ENCODE data around the gene TAF1D. TPM values are rescaled to one million over a fixed set of nuclear protein-coding genes. Genes with fewer than 3 reads are reported as not detected.

Gene TAF1D
- total and polyA plus RNA-seq, 10 of the 15 experiments (the other 5 are each of a cell fraction or from before 2014, with no cell fraction given) = 101 to 314 (median 199) TPM

DNA sequence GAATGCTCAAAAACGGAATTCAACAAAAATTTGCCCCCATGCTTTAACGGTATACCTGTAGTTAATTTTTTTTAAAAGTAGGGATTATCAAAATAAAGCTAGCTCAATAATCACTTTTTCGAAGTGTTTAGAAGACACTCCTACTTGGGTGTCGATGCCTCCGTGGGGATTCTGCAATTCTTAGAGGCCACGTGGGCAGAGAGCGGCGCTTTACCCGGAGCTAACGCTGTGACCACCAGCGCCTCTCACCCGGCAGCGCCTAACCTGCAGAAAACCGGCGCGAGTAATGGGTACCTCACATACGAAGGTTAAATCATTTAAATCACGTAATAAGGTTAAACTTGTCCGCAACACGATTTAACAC is 583 bp downstream of the TAF1D start (continued):
- no peak for TF ChIP-seq POLR2AphosphoS2 (IDR thresholded peaks at IDR 0.05; ENCODE audit: low read depth, low read length)
- TF ChIP-seq RAD21 (IDR thresholded peaks at IDR 0.05; ENCODE audit: insufficient read depth, low read depth, low read length) = no peak
- no peak for TF ChIP-seq RELA (IDR thresholded peaks at IDR 0.05; ENCODE audit: borderline replicate concordance, partially characterized antibody)
- TF ChIP-seq, protein P1, sequence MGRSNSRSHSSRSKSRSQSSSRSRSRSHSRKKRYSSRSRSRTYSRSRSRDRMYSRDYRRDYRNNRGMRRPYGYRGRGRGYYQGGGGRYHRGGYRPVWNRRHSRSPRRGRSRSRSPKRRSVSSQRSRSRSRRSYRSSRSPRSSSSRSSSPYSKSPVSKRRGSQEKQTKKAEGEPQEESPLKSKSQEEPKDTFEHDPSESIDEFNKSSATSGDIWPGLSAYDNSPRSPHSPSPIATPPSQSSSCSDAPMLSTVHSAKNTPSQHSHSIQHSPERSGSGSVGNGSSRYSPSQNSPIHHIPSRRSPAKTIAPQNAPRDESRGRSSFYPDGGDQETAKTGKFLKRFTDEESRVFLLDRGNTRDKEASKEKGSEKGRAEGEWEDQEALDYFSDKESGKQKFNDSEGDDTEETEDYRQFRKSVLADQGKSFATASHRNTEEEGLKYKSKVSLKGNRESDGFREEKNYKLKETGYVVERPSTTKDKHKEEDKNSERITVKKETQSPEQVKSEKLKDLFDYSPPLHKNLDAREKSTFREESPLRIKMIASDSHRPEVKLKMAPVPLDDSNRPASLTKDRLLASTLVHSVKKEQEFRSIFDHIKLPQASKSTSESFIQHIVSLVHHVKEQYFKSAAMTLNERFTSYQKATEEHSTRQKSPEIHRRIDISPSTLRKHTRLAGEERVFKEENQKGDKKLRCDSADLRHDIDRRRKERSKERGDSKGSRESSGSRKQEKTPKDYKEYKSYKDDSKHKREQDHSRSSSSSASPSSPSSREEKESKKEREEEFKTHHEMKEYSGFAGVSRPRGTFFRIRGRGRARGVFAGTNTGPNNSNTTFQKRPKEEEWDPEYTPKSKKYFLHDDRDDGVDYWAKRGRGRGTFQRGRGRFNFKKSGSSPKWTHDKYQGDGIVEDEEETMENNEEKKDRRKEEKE (IDR thresholded peaks at IDR 0.05) = no peak
- TF ChIP-seq DPF2 (IDR thresholded peaks at IDR 0.05) = no peak; the same call in 1 of the 2 replicates
- TF ChIP-seq, protein P2, sequence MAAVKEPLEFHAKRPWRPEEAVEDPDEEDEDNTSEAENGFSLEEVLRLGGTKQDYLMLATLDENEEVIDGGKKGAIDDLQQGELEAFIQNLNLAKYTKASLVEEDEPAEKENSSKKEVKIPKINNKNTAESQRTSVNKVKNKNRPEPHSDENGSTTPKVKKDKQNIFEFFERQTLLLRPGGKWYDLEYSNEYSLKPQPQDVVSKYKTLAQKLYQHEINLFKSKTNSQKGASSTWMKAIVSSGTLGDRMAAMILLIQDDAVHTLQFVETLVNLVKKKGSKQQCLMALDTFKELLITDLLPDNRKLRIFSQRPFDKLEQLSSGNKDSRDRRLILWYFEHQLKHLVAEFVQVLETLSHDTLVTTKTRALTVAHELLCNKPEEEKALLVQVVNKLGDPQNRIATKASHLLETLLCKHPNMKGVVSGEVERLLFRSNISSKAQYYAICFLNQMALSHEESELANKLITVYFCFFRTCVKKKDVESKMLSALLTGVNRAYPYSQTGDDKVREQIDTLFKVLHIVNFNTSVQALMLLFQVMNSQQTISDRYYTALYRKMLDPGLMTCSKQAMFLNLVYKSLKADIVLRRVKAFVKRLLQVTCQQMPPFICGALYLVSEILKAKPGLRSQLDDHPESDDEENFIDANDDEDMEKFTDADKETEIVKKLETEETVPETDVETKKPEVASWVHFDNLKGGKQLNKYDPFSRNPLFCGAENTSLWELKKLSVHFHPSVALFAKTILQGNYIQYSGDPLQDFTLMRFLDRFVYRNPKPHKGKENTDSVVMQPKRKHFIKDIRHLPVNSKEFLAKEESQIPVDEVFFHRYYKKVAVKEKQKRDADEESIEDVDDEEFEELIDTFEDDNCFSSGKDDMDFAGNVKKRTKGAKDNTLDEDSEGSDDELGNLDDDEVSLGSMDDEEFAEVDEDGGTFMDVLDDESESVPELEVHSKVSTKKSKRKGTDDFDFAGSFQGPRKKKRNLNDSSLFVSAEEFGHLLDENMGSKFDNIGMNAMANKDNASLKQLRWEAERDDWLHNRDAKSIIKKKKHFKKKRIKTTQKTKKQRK (IDR thresholded peaks at IDR 0.05; ENCODE audit: low read depth, low read length) = no peak
- 0 out of 2 replicates have a peak, but pooled peaks have one; percentile 60 for TF ChIP-seq FOXM1 (IDR thresholded peaks at IDR 0.05; ENCODE audit: low read depth, low read length)
- peak; percentile 83 for TF ChIP-seq RAD51 (IDR thresholded peaks at IDR 0.05)
- TF ChIP-seq JUND (IDR thresholded peaks at IDR 0.05; ENCODE audit: low read depth, low read length) = no peak
- no peak for TF ChIP-seq SMAD1 (IDR thresholded peaks at IDR 0.05; ENCODE audit: low read depth, partially characterized antibody)
- no peak for TF ChIP-seq POLR2AphosphoS5 (IDR thresholded peaks at IDR 0.05; ENCODE audit: low read length)
- no peak for TF ChIP-seq PAX5 (IDR thresholded peaks at IDR 0.05; ENCODE audit: borderline replicate concordance, low read depth, low read length)
- TF ChIP-seq SP1 (IDR thresholded peaks at IDR 0.05; ENCODE audit: low read depth, low read length) = no peak
- TF ChIP-seq, protein P3, sequence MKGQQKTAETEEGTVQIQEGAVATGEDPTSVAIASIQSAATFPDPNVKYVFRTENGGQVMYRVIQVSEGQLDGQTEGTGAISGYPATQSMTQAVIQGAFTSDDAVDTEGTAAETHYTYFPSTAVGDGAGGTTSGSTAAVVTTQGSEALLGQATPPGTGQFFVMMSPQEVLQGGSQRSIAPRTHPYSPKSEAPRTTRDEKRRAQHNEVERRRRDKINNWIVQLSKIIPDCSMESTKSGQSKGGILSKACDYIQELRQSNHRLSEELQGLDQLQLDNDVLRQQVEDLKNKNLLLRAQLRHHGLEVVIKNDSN (IDR thresholded peaks at IDR 0.05; ENCODE audit: borderline replicate concordance, extremely low read length, insufficient read depth, low read depth, low read length) = peak; percentile 60
- peak; percentile 79; the same call in 1 of the 2 replicates for TF ChIP-seq MTA3 (IDR thresholded peaks at IDR 0.05; ENCODE audit: borderline replicate concordance, low read length)
- no peak for TF ChIP-seq SMAD5 (IDR thresholded peaks at IDR 0.05; ENCODE audit: low read depth)

Data from GM12878 (cell line).